Measurements from ENCODE around the gene DENND1A. TPM values are rescaled to one million over a fixed set of nuclear protein-coding genes. Genes with fewer than 3 reads are reported as not detected.
"Not testable (repeated sequence)": the region's sequence is repeated elsewhere in the genome, so short reads cannot be mapped to it uniquely, and the experiment has no call there.

DENND1A gene
- total and polyA plus RNA-seq, 2 experiments from 2014 or later, result 13.1 to 14.5 TPM

- Histone ChIP-seq H3K9me3 (ENCODE audit: low read depth) (no peaks in the 10 kb centered on the region), H3K27ac (no peak overlapping the region), H3K4me1 (ENCODE audit: low read depth) (peaks cover 34% of the 10 kb centered on the region), H3K4me3 (no peak overlapping the region), H3K27me3 (no peaks in the 10 kb centered on the region), H3K36me3 (no peaks in the 10 kb centered on the region)
- no peak for TF ChIP-seq CTCF (IDR thresholded peaks at IDR 0.05; ENCODE audit: low read depth, low read length)
- DNase-seq (ENCODE audit: low read depth in 1 of 2, low spot score in 1 of 2), result no peak
Measured at GRCh38 chr9:123336449-123336848, 593.5 kb downstream of the DENND1A start.

- Histone ChIP-seq H3K4me3 (no peak overlapping the region), H3K27me3 (no peaks in the 10 kb centered on the region), H3K9me3 (ENCODE audit: low read depth) (no peaks in the 10 kb centered on the region), H3K36me3 (no peaks in the 10 kb centered on the region), H3K27ac (peak overlapping the region; percentile 59), H3K4me1 (ENCODE audit: low read depth) (peaks cover 34% of the 10 kb centered on the region)
- DNase-seq (ENCODE audit: low read depth in 1 of 2, low spot score in 1 of 2), result no peak
- TF ChIP-seq CTCF (IDR thresholded peaks at IDR 0.05; ENCODE audit: low read depth, low read length), result no peak
Measured at GRCh38 chr9:123335986-123336329, 594.0 kb downstream of the DENND1A start.

GRCh38 chr9:123335193-123335985 lies 594.5 kb downstream of the DENND1A start:
- Histone ChIP-seq H3K4me1 (ENCODE audit: low read depth) (peaks cover 33% of the 10 kb centered on the region), H3K27me3 (no peaks in the 10 kb centered on the region), H3K36me3 (no peaks in the 10 kb centered on the region), H3K9me3 (ENCODE audit: low read depth) (no peaks in the 10 kb centered on the region), H3K4me3 (no peak overlapping the region), H3K27ac (peak overlapping the region; percentile 59)
- TF ChIP-seq CTCF (IDR thresholded peaks at IDR 0.05; ENCODE audit: low read depth, low read length), result no peak
- peak; percentile 76 to 80 for DNase-seq (ENCODE audit: low read depth in 1 of 2, low spot score in 1 of 2)

- H3K27me3 ChIP-seq, result no peaks in the 10 kb centered on the region
- H3K27ac ChIP-seq, result no peak overlapping the region
- no peak for DNase-seq (ENCODE audit: low read depth in 1 of 2, low spot score in 1 of 2)
- no peak for TF ChIP-seq CTCF (IDR thresholded peaks at IDR 0.05; ENCODE audit: low read depth, low read length)
- H3K9me3 ChIP-seq (ENCODE audit: low read depth), result no peaks in the 10 kb centered on the region
- H3K4me1 ChIP-seq (ENCODE audit: low read depth), result peaks cover 26% of the 10 kb centered on the region
- H3K36me3 ChIP-seq, result no peaks in the 10 kb centered on the region
- H3K4me3 ChIP-seq, result no peak overlapping the region
Measured at GRCh38 chr9:123334639-123335038, 595.3 kb downstream of the DENND1A start.

- not testable (repeated sequence) for H3K27me3 ChIP-seq
Measured at GRCh38 chr9:123333058-123333669, 596.8 kb downstream of the DENND1A start.

GRCh38 chr9:123331346-123332060 lies 598.4 kb downstream of the DENND1A start:
- H3K27me3 ChIP-seq, result no peaks in the 10 kb centered on the region
- peaks cover 21% of the 10 kb centered on the region for H3K4me1 ChIP-seq (ENCODE audit: low read depth)
- H3K27ac ChIP-seq, result no peak overlapping the region
- no peak for DNase-seq (ENCODE audit: low read depth in 1 of 2, low spot score in 1 of 2)
- TF ChIP-seq CTCF (IDR thresholded peaks at IDR 0.05; ENCODE audit: low read depth, low read length), result no peak
- no peak overlapping the region for H3K4me3 ChIP-seq
- no peaks in the 10 kb centered on the region for H3K36me3 ChIP-seq
- no peaks in the 10 kb centered on the region for H3K9me3 ChIP-seq (ENCODE audit: low read depth)

More at GRCh38 chr9:123333058-123333669, 596.8 kb downstream of the DENND1A start:
- H3K9me3 ChIP-seq (ENCODE audit: low read depth); H3K36me3 ChIP-seq; H3K4me3 ChIP-seq; H3K27ac ChIP-seq: not testable (repeated sequence)
- DNase-seq (ENCODE audit: low read depth in 1 of 2, low spot score in 1 of 2), result peak in 1 of 2 donors; percentile 76
- peaks cover 21% of the 10 kb centered on the region for H3K4me1 ChIP-seq (ENCODE audit: low read depth)
